ENCODE results near the gene ZFYVE1.

GRCh38 chr14:72970058-72970630, 56.8 kb downstream of the ZFYVE1 start:
- TF ChIP-seq CTCF (conservative IDR thresholded peaks at IDR 0.05; ENCODE audit: low read depth in 2 of 2) (no peak), POLR2AphosphoS5 (IDR thresholded peaks at IDR 0.05; ENCODE audit: low read depth) (no peak)

Measured in GM23338 (cell line).